WTC11 (cell line): ENCODE data around the gene RPL37A. TPM values are rescaled to one million over a fixed set of nuclear protein-coding genes. Genes with fewer than 3 reads are reported as not detected.

Source experiments
- ATAC-seq: fragments of 200-7000 bp; cut with Tn5 transposase; 2 replicates; pipeline ENCODE4 v1.10.0; 2021; ENCODE audit warnings: mild to moderate bottlenecking, moderate library complexity
- CTCF ChIA-PET: fragments of 300-600 bp; sonication (Branson Sonifier 250); formaldehyde crosslinking; loops from one replicate; lab custom pipeline; 2021; ENCODE audit warnings: antibody characterized with exemption; lab: Charles Lee
- POLR2A ChIA-PET: fragments of 350-600 bp; sonication (Branson Sonifier 250); formaldehyde crosslinking; loops from one replicate; lab custom pipeline; 2021; ENCODE audit warnings: antibody characterized with exemption; lab: Charles Lee
- DNase-seq: peaks from one replicate; pipeline ENCODE4 v3.0.0; 2021; ENCODE audit warnings: low spot score
- H3K27ac Mint-ChIP-seq: 2 replicates; pipeline ENCODE4 v1.8.0; 2021; ENCODE audit warnings: mixed read lengths
- H3K27me3 Mint-ChIP-seq: 2 replicates; pipeline ENCODE4 v1.8.0; 2021; ENCODE audit warnings: low read depth, mild to moderate bottlenecking, moderate library complexity, mixed read lengths
- H3K36me3 Mint-ChIP-seq: 2 replicates; pipeline ENCODE4 v1.8.0; 2021; ENCODE audit warnings: mixed read lengths
- H3K4me1 Mint-ChIP-seq: 2 replicates; pipeline ENCODE4 v1.8.0; 2022; ENCODE audit warnings: mixed read lengths
- H3K4me3 Mint-ChIP-seq: 2 replicates; pipeline ENCODE4 v1.8.0; 2021; ENCODE audit warnings: mild to moderate bottlenecking, moderate library complexity, mixed read lengths
- H3K9me3 Mint-ChIP-seq: 2 replicates; pipeline ENCODE4 v1.8.0; 2021; ENCODE audit warnings: mixed read lengths
- FOXK1 ChIP-seq: sonication (generic); formaldehyde crosslinking; IDR thresholded peaks from 2 replicates; pipeline ENCODE4 v1.8.0; 2022; ENCODE audit warnings: mild to moderate bottlenecking, moderate library complexity, missing genetic modification reagents
- JAZF1 ChIP-seq: fragments of 250-450 bp; sonication (Bioruptor Pico); IDR thresholded peaks from 2 replicates; pipeline ENCODE4 v1.9.0; 2021; ENCODE audit warnings: moderate library complexity, mild to moderate bottlenecking, inconsistent platforms
- KAT7 ChIP-seq: sonication (generic); formaldehyde crosslinking; IDR thresholded peaks from 2 replicates; pipeline ENCODE4 v1.8.1; 2023; ENCODE audit warnings: missing genetic modification reagents, mild to moderate bottlenecking, borderline replicate concordance
- OVOL2 ChIP-seq: fragments of 250-450 bp; sonication (Bioruptor Pico); IDR thresholded peaks from 2 replicates; pipeline ENCODE4 v1.9.0; 2021; ENCODE audit warnings: mild to moderate bottlenecking, borderline replicate concordance
- SMAD4 ChIP-seq: sonication (generic); formaldehyde crosslinking; IDR thresholded peaks from 2 replicates; pipeline ENCODE4 v1.8.0; 2022; ENCODE audit warnings: mild to moderate bottlenecking, missing genetic modification reagents
- TCF7 ChIP-seq: sonication (generic); formaldehyde crosslinking; IDR thresholded peaks from 2 replicates; pipeline ENCODE4 v1.8.0; 2022; ENCODE audit warnings: mild to moderate bottlenecking, low read depth, missing genetic modification reagents, moderate library complexity
- ZBTB43 ChIP-seq: sonication (generic); formaldehyde crosslinking; IDR thresholded peaks from 2 replicates; pipeline ENCODE4 v1.8.1; 2023; ENCODE audit warnings: mild to moderate bottlenecking, missing genetic modification reagents
- ZNF263 ChIP-seq: sonication (generic); formaldehyde crosslinking; IDR thresholded peaks from 2 replicates; pipeline ENCODE4 v1.8.1; 2022; ENCODE audit warnings: low read depth, mild to moderate bottlenecking, moderate library complexity, missing genetic modification reagents
- ZNF396 ChIP-seq: fragments of 250-450 bp; sonication (Bioruptor Pico); IDR thresholded peaks from 2 replicates; pipeline ENCODE4 v1.8.0; 2021; ENCODE audit warnings: mild to moderate bottlenecking, moderate library complexity, borderline replicate concordance
- ZNF512 ChIP-seq: sonication (generic); formaldehyde crosslinking; IDR thresholded peaks from 2 replicates; pipeline ENCODE4 v1.8.1; 2022; ENCODE audit warnings: missing genetic modification reagents, borderline replicate concordance
- total RNA-seq: library from RNA; stranded (reverse); gene quantifications from 3 replicates; pipeline ENCODE4 v1.2.3, GENCODE V29; 2021
- TF ChIP-seq, protein P1 (sequence below): fragments of 250-450 bp; sonication (Bioruptor Pico); IDR thresholded peaks from 2 replicates; pipeline ENCODE4 v1.8.0; 2021; ENCODE audit warnings: mild to moderate bottlenecking
- TF ChIP-seq, protein P2 (sequence below): sonication (generic); formaldehyde crosslinking; IDR thresholded peaks from 2 replicates; pipeline ENCODE4 v1.8.0; 2022; ENCODE audit warnings: mild to moderate bottlenecking, missing genetic modification reagents
- TF ChIP-seq, protein P3 (sequence below): sonication (generic); formaldehyde crosslinking; IDR thresholded peaks from 2 replicates; pipeline ENCODE4 v1.8.1; 2023; ENCODE audit warnings: mild to moderate bottlenecking, moderate library complexity, missing genetic modification reagents
- TF ChIP-seq, protein P4 (sequence below): sonication (generic); formaldehyde crosslinking; IDR thresholded peaks from 2 replicates; pipeline ENCODE4 v1.8.0; 2022; ENCODE audit warnings: mild to moderate bottlenecking, missing genetic modification reagents

Gene RPL37A
- total RNA-seq, 1 experiment from 2014 or later = 3,135 TPM

DNA sequence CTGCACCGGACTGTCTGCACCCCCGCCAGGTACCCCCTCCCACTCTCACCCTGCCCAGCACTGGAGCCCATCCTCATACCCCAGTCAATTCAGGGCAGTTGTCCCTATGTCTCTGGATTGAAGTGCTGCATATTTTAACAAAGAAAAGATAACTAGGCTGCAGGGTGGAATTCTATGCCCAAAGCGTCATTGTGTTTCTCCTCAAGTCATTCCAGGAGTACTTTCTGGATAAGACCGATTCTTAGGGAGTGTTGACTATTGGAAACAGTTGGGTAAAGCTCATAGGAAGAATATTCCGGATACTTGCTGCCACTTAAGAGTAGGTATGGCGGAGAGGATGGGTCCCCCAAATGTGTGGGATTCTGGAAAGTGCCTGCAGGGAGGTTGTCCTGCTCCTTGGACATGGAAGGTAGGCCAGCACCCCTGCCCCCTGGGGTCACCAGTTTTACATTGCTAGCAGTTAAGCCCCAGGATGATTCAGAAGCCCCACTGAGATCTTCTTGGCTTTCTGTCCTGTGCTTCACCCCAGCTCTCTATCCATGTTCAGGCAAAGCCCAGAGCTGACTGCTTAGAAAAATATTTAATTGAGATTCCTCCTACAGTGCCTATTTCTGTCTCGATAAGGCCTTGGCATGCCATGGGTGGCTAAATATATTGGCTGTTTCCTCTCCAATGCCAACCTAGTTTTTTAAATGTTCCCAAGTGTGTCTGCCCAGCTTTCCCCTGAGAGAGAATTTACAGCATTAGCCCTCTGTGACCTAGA is 48.2 kb downstream of the RPL37A start:
- CTCF ChIA-PET = no interaction called here
- no peak for ATAC-seq
- Mint-ChIP-seq H3K36me3 (peaks cover 5% of the 10 kb centered on the region; the same call in 1 of the 2 replicates), H3K27me3 (peaks cover 2% of the 10 kb centered on the region; the same call in 1 of the 2 replicates), H3K9me3 (no peaks in the 10 kb centered on the region; the same call in 1 of the 2 replicates), H3K4me3 (no peak overlapping the region), H3K4me1 (peaks cover 24% of the 10 kb centered on the region), H3K27ac (no peak overlapping the region)
- no peak for DNase-seq
- POLR2A ChIA-PET = no interaction called here
- TF ChIP-seq OVOL2 (CRISPR knock-in tag) = no peak
- no peak for TF ChIP-seq TCF7 (CRISPR knock-in tag)
- TF ChIP-seq, protein P1, sequence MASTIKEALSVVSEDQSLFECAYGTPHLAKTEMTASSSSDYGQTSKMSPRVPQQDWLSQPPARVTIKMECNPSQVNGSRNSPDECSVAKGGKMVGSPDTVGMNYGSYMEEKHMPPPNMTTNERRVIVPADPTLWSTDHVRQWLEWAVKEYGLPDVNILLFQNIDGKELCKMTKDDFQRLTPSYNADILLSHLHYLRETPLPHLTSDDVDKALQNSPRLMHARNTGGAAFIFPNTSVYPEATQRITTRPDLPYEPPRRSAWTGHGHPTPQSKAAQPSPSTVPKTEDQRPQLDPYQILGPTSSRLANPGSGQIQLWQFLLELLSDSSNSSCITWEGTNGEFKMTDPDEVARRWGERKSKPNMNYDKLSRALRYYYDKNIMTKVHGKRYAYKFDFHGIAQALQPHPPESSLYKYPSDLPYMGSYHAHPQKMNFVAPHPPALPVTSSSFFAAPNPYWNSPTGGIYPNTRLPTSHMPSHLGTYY (CRISPR knock-in tag) = no peak
- TF ChIP-seq, protein P2, sequence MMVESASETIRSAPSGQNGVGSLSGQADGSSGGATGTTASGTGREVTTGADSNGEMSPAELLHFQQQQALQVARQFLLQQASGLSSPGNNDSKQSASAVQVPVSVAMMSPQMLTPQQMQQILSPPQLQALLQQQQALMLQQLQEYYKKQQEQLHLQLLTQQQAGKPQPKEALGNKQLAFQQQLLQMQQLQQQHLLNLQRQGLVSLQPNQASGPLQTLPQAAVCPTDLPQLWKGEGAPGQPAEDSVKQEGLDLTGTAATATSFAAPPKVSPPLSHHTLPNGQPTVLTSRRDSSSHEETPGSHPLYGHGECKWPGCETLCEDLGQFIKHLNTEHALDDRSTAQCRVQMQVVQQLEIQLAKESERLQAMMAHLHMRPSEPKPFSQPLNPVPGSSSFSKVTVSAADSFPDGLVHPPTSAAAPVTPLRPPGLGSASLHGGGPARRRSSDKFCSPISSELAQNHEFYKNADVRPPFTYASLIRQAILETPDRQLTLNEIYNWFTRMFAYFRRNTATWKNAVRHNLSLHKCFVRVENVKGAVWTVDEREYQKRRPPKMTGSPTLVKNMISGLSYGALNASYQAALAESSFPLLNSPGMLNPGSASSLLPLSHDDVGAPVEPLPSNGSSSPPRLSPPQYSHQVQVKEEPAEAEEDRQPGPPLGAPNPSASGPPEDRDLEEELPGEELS (CRISPR knock-in tag) = no peak
- no peak for TF ChIP-seq FOXK1 (CRISPR knock-in tag)
- TF ChIP-seq ZBTB43 (CRISPR knock-in tag) = no peak
- TF ChIP-seq, protein P3, sequence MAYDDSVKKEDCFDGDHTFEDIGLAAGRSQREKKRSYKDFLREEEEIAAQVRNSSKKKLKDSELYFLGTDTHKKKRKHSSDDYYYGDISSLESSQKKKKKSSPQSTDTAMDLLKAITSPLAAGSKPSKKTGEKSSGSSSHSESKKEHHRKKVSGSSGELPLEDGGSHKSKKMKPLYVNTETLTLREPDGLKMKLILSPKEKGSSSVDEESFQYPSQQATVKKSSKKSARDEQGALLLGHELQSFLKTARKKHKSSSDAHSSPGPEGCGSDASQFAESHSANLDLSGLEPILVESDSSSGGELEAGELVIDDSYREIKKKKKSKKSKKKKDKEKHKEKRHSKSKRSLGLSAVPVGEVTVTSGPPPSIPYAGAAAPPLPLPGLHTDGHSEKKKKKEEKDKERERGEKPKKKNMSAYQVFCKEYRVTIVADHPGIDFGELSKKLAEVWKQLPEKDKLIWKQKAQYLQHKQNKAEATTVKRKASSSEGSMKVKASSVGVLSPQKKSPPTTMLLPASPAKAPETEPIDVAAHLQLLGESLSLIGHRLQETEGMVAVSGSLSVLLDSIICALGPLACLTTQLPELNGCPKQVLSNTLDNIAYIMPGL (CRISPR knock-in tag) = no peak
- no peak for TF ChIP-seq JAZF1
- no peak for TF ChIP-seq KAT7 (CRISPR knock-in tag)
- no peak for TF ChIP-seq ZNF396 (CRISPR knock-in tag)
- no peak for TF ChIP-seq ZNF512
- TF ChIP-seq, protein P4, sequence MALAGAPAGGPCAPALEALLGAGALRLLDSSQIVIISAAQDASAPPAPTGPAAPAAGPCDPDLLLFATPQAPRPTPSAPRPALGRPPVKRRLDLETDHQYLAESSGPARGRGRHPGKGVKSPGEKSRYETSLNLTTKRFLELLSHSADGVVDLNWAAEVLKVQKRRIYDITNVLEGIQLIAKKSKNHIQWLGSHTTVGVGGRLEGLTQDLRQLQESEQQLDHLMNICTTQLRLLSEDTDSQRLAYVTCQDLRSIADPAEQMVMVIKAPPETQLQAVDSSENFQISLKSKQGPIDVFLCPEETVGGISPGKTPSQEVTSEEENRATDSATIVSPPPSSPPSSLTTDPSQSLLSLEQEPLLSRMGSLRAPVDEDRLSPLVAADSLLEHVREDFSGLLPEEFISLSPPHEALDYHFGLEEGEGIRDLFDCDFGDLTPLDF = no peak
- TF ChIP-seq SMAD4 (CRISPR knock-in tag) = no peak

DNA sequence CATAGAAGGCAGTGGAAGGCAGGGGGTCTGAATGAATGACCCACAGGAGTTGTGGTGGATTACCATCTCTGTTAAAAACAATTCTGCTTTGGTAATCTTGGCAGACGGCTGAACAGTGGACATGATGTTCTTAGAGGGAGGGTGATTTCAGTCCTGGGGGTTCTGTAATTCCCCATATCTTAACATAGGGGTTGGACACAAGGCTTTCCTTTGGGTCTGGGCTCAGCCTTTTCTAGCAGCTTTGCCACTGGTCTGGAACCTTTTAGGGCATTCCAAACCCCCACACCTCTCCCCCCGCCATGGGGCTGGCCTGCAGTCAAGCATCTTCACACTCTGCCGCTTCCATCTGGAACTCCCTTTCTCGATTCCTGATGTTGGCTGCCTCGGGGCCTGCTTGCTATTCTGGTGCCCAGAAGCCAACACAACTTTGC is 50.3 kb downstream of the RPL37A start:
- H3K27ac Mint-ChIP-seq = no peak overlapping the region
- H3K36me3 Mint-ChIP-seq = no peaks in the 10 kb centered on the region
- ATAC-seq = no peak
- no peak for TF ChIP-seq FOXK1 (CRISPR knock-in tag)
- TF ChIP-seq ZNF263 = no peak
- no peak for TF ChIP-seq SMAD4 (CRISPR knock-in tag)
- peaks cover 39% of the 10 kb centered on the region for H3K4me1 Mint-ChIP-seq
- ChIA-PET CTCF (no interaction called here), POLR2A (no interaction called here)
- peaks cover 2% of the 10 kb centered on the region; the same call in 1 of the 2 replicates for H3K27me3 Mint-ChIP-seq
- no peaks in the 10 kb centered on the region; the same call in 1 of the 2 replicates for H3K9me3 Mint-ChIP-seq
- DNase-seq = no peak
- H3K4me3 Mint-ChIP-seq = no peak overlapping the region
